K562 (cell line): ENCODE measurements around the gene ZNF335. TPM values are rescaled to one million over a fixed set of nuclear protein-coding genes. Genes with fewer than 3 reads are reported as not detected.

Experiments
- ATAC-seq: fragments of 200-7000 bp; cut with Tn5 transposase; 3 replicates; pipeline ENCODE4 v1.9.1; 2020; ENCODE audit warnings: moderate library complexity
- BruUV-seq: library from RNA; stranded (reverse); fragments of 400-500 nt; replicated peaks from 2 replicates; lab custom pipeline; 2021; lab: Mats Ljungman, UMichigan
- CTCF ChIA-PET: fragments of 300-600 bp; formaldehyde crosslinking; extraction: SDS; loops from one replicate; lab custom pipeline; 2021; ENCODE audit warnings: low intra/inter-chr PET ratio; lab: Yijun Ruan, JAX
- POLR2A ChIA-PET: fragments of 300-600, 350-650 bp; sonication (Branson Sonifier 250); formaldehyde crosslinking; extraction: SDS; loops from one replicate; lab custom pipeline; 2021; ENCODE audit warnings: antibody characterized with exemption, inconsistent platforms; lab: Yijun Ruan, JAX
- DNase-seq, 4 experiments: peaks; one replicate each; pipeline versions ENCODE4 v3.0.0 to v3.0.0-alpha.2; 2011 to 2018; ENCODE audit warnings: low spot score in 3 of 4, mixed read lengths in 3 of 4; ENCODE audit errors: extremely low read depth in 1 of 4
- FAIRE-seq: peaks from 2 replicates; lab custom pipeline; 2011; peaks lifted over from hg19 to GRCh38; lab: Jason Lieb, UNC
- H2AFZ ChIP-seq: 2 replicates; pipeline ENCODE4 v1.6.0; 2011; ENCODE audit warnings: low read depth, low read length, control low read depth, inconsistent platforms
- H3K27ac ChIP-seq: fragments of 200-600 bp; 3 replicates; pipeline ENCODE4 v1.8.0; 2011; ENCODE audit warnings: low read depth, mild to moderate bottlenecking, control low read depth, inconsistent platforms, low read length, moderate library complexity, mixed read lengths; ENCODE audit errors: extremely low read depth
- H3K27me3 ChIP-seq, 2 experiments: fragments of 300-600 bp in 1 of 2; 2 replicates in 1 of 2; 3 replicates in 1 of 2; pipeline versions ENCODE4 v1.6.0 to v1.8.0; 2011; ENCODE audit warnings: inconsistent platforms in 2 of 2, low read length in 2 of 2, mild to moderate bottlenecking in 1 of 2, mixed read lengths in 1 of 2, moderate library complexity in 1 of 2; ENCODE audit not compliant: control insufficient read depth in 2 of 2, insufficient read depth in 2 of 2
- H3K36me3 ChIP-seq: fragments of 300-600 bp; 3 replicates; pipeline ENCODE4 v1.8.0; 2011; ENCODE audit warnings: mild to moderate bottlenecking, low read length, inconsistent platforms; ENCODE audit not compliant: control insufficient read depth, insufficient read depth
- H3K4me1 ChIP-seq, 2 experiments: fragments of 200-600 bp in 1 of 2; replicated peaks in 1 of 2; 2 replicates in 1 of 2; 3 replicates in 1 of 2; pipeline versions ENCODE4 v1.5.1 to v1.8.0; 2011; ENCODE audit warnings: inconsistent platforms in 2 of 2, low read length in 2 of 2, mild to moderate bottlenecking in 1 of 2, mixed read lengths in 1 of 2, moderate library complexity in 1 of 2; ENCODE audit not compliant: control insufficient read depth in 2 of 2, insufficient read depth in 2 of 2
- H3K4me2 ChIP-seq: 2 replicates; pipeline ENCODE4 v1.6.1; 2011; ENCODE audit warnings: low read length, control low read depth, inconsistent platforms, mixed read lengths; ENCODE audit not compliant: insufficient read depth
- H3K4me3 ChIP-seq: fragments of 200-600 bp; sonication (generic), shearing (Covaris generic); 2 replicates; pipeline ENCODE4 v1.5.1; 2016; ENCODE audit warnings: control low read depth, inconsistent platforms
- H3K79me2 ChIP-seq: fragments of 200-600 bp; 3 replicates; pipeline ENCODE4 v1.8.0; 2011; ENCODE audit warnings: low read length, inconsistent platforms; ENCODE audit not compliant: control insufficient read depth, insufficient read depth
- H3K9ac ChIP-seq, 2 experiments: 2 replicates each; pipeline versions ENCODE4 v1.6.0 to v1.6.1; 2011; ENCODE audit warnings: low read depth in 2 of 2, low read length in 2 of 2, control low read depth in 1 of 2, inconsistent platforms in 1 of 2, mild to moderate bottlenecking in 1 of 2, mixed read lengths in 1 of 2; ENCODE audit not compliant: insufficient read depth in 1 of 2
- H3K9me1 ChIP-seq: one replicate; pipeline ENCODE4 v1.6.0; 2011; ENCODE audit warnings: inconsistent platforms, mild to moderate bottlenecking, low read length, moderate library complexity; ENCODE audit not compliant: control insufficient read depth, insufficient read depth
- H3K9me3 ChIP-seq: replicated peaks from 2 replicates; pipeline ENCODE4 v1.5.1; 2011; ENCODE audit warnings: low read depth, low read length, inconsistent platforms; ENCODE audit not compliant: control insufficient read depth, insufficient read depth
- H4K20me1 ChIP-seq: replicated peaks from 2 replicates; pipeline ENCODE4 v1.6.1; 2011; ENCODE audit warnings: low read length, inconsistent platforms, mixed read lengths; ENCODE audit not compliant: control insufficient read depth, insufficient read depth
- ARID3A ChIP-seq: IDR thresholded peaks from 2 replicates; pipeline ENCODE4 v1.6.1; 2012; ENCODE audit warnings: low read depth, low read length, improper control_type of control experiment, borderline replicate concordance
- BHLHE40 ChIP-seq: IDR thresholded peaks from 2 replicates; pipeline ENCODE4 v1.6.1; 2011; ENCODE audit warnings: low read length, improper control_type of control experiment
- KHSRP ChIP-seq: fragments of 450-650 bp; IDR thresholded peaks from 2 replicates; pipeline ENCODE4 v1.6.1; 2017
- MNT ChIP-seq, 2 experiments: fragments of 450-650 bp; conservative IDR thresholded peaks; 2 replicates each; pipeline ENCODE4 v1.6.1; 2017; ENCODE audit warnings: mild to moderate bottlenecking in 2 of 2, moderate library complexity in 2 of 2
- PCBP2 ChIP-seq: fragments of 200-400 bp; formaldehyde crosslinking; IDR thresholded peaks from 2 replicates; pipeline ENCODE4 v1.6.1; 2018; ENCODE audit warnings: low read length, low read depth, mild to moderate bottlenecking, moderate library complexity; ENCODE audit not compliant: poor library complexity, severe bottlenecking
- RCOR1 ChIP-seq, 2 experiments: IDR thresholded peaks; 2 replicates each; pipeline ENCODE4 v1.6.1; 2012; ENCODE audit warnings: low read depth in 2 of 2, low read length in 2 of 2, borderline replicate concordance in 1 of 2, improper control_type of control experiment in 1 of 2
- SMARCC2 ChIP-seq: fragments of 450-650 bp; IDR thresholded peaks from 2 replicates; pipeline ENCODE4 v1.6.1; 2017; ENCODE audit warnings: antibody characterized with exemption, moderate library complexity, mild to moderate bottlenecking, low read depth
- TAF15 ChIP-seq: fragments of 200-400 bp; formaldehyde crosslinking; IDR thresholded peaks from 2 replicates; pipeline ENCODE4 v1.6.1; 2017; ENCODE audit warnings: mild to moderate bottlenecking, low read depth, low read length, moderate library complexity
- TBL1XR1 ChIP-seq, 2 experiments: IDR thresholded peaks; 2 replicates each; pipeline ENCODE4 v1.6.1; 2012; ENCODE audit warnings: improper control_type of control experiment in 2 of 2, low read length in 2 of 2, mild to moderate bottlenecking in 1 of 2
- THAP12 ChIP-seq: fragments of 250-450 bp; sonication (Bioruptor Pico); IDR thresholded peaks from 2 replicates; pipeline ENCODE4 v1.9.0; 2021; ENCODE audit warnings: mild to moderate bottlenecking, inconsistent platforms
- U2AF2 ChIP-seq: fragments of 200-400 bp; formaldehyde crosslinking; optimal IDR thresholded peaks from 2 replicates; pipeline ENCODE3; 2017; ENCODE audit warnings: low read depth, mild to moderate bottlenecking, low read length
- ZNF197 ChIP-seq: fragments of 200-800 bp; sonication (Bioruptor generic); IDR thresholded peaks from 2 replicates; pipeline ENCODE4 v1.6.1; 2016; ENCODE audit warnings: low read depth, missing genetic modification characterization, missing compliant biosample characterization
- ZNF274 ChIP-seq: IDR thresholded peaks from 2 replicates; pipeline ENCODE4 v1.6.1; 2011; ENCODE audit warnings: low read depth, mild to moderate bottlenecking, low read length, moderate library complexity, borderline replicate concordance
- ZNF740 ChIP-seq, 3 experiments: fragments of 200-800 bp in 1 of 3; sonication (Bioruptor generic) in 1 of 3; sonication (generic) in 1 of 3; formaldehyde crosslinking in 1 of 3; IDR thresholded peaks; 2 replicates each; pipeline versions ENCODE4 v1.6.1 to v1.8.0; 2016 to 2022; ENCODE audit warnings: mild to moderate bottlenecking in 2 of 3, missing compliant biosample characterization in 2 of 3, missing genetic modification characterization in 2 of 3, missing genetic modification reagents in 1 of 3
- ZNF75A ChIP-seq: fragments of 450-650 bp; formaldehyde crosslinking; IDR thresholded peaks from 2 replicates; pipeline ENCODE4 v1.4.0; 2020; ENCODE audit warnings: mild to moderate bottlenecking
- WGBS: fragments of 100-300 bp; shearing (Covaris generic); methylation state at CpG from one replicate; pipeline ENCODE4 v1.1.6; 2016; ENCODE audit warnings: low coverage, mixed read lengths; ENCODE audit not compliant: insufficient coverage; ENCODE audit errors: missing lambda C conversion rate; 5-methylcytosine and 5-hydroxymethylcytosine counted together
- in situ Hi-C: fragments of 300-500 bp; cut with MboI; formaldehyde crosslinking; loops from 4 replicates; pipeline ENCODE4 v1.15.0; 2018; ENCODE audit warnings: inconsistent platforms, mixed read lengths
- intact Hi-C: fragments of 100-400 bp; cut with micrococcal nuclease; formaldehyde crosslinking; loops from 2 replicates; pipeline ENCODE4 v1.14.2; 2022
- polyA plus RNA-seq, 8 experiments: library from polyadenylated mRNA; depleted of rRNA in 4 of 8; stranded (reverse) in 5 of 8; unstranded in 3 of 8; fragments of >200 nt; fragmentation: Nextera tagmentation in 2 of 8; fragmentation: Illumina TruSeq in 1 of 8; extraction: Ambion mirVana in 2 of 8; extraction: Trizol in 1 of 8; gene quantifications; 2 replicates each; pipeline versions ENCODE4 v1.2.1 to v1.2.3, GENCODE V29; 2011 to 2014; ENCODE audit warnings: inconsistent platforms in 1 of 8, missing spikeins in 1 of 8
- total RNA-seq, 7 experiments: library from RNA; depleted of rRNA in 6 of 7; stranded (reverse); fragments of >200 nt in 6 of 7; fragmentation: Illumina TruSeq in 2 of 7; extraction: Trizol in 2 of 7; gene quantifications; 2 replicates each; pipeline versions ENCODE4 v1.2.1 to v1.2.3, GENCODE V29; 2011 to 2021; ENCODE audit warnings: low replicate concordance in 1 of 7

Gene ZNF335
- total and polyA plus RNA-seq, 9 of the 15 experiments (the other 6 are each of a cell fraction or from before 2014, with no cell fraction given) = 0.39 to 16.0 (median 7.6) TPM

- no peak overlapping the region for H3K4me2 ChIP-seq
- H3K4me1 ChIP-seq = peaks cover 0 to 42% of the 10 kb centered on the region in 2 experiments; a peak in 3 of 5 replicates
- in situ Hi-C loops (no loop called here), intact Hi-C loops (loop anchor here (1.0 kb wide), 1 partner anchor 38 kb away; the partner anchor contains the start of gene ZNF335)
- H3K27ac ChIP-seq = no peak overlapping the region
- FAIRE-seq (no peak), ATAC-seq (no peak), DNase-seq (peak in 1 of 4 experiments; percentile 30)
- no peaks in the 10 kb centered on the region for H3K9me3 ChIP-seq
- H3K79me2 ChIP-seq = no peaks in the 10 kb centered on the region
- no peak overlapping the region for H3K9ac ChIP-seq
- no TSS peak for BruUV-seq
- POLR2A ChIA-PET = interaction anchor here (0.7 to 1.8 kb wide), 3 partner anchors 32 to 209 kb away, joined by 3 to 5 read pairs (median 4); no protein-coding TSS in a partner anchor
- CTCF ChIA-PET = no interaction called here
- no peaks in the 10 kb centered on the region for H3K36me3 ChIP-seq
- 21% methylated on average over 14 of the region's 20 CpGs for WGBS
- H2AFZ ChIP-seq = no peak overlapping the region
- H3K4me3 ChIP-seq = no peak overlapping the region
- peaks cover 25 to 54% of the 10 kb centered on the region in 2 experiments for H3K27me3 ChIP-seq
- no peaks in the 10 kb centered on the region for H3K9me1 ChIP-seq
- H4K20me1 ChIP-seq = peaks cover 2% of the 10 kb centered on the region; the same call in 1 of the 2 replicates
- TF ChIP-seq PCBP2 (no peak), ZNF274 (no peak), TAF15 (no peak), ZNF197 (CRISPR knock-in tag) (no peak), RCOR1 (IDR thresholded peaks at IDR 0.05; ENCODE audit: borderline replicate concordance in 1 of 2, low read depth in 2 of 2, low read length in 2 of 2) (no peak), ZNF75A (no peak), MNT (conservative IDR thresholded peaks at IDR 0.05) (no peak), ZNF740 (CRISPR knock-in tag; IDR thresholded peaks at IDR 0.05) (no peak), ZNF740 (tag; IDR thresholded peaks at IDR 0.05) (no peak), BHLHE40 (no peak), U2AF2 (no peak), TBL1XR1 (IDR thresholded peaks at IDR 0.05; ENCODE audit: low read length in 2 of 2) (no peak), SMARCC2 (no peak), ARID3A (no peak), KHSRP (no peak), THAP12 (no peak)
Measured at GRCh38 chr20:46009816-46010215, 37.8 kb upstream of the ZNF335 start.
